Omental fat pad (tissue), 4 donors: ENCODE measurements around the gene IL23A. TPM values are rescaled to one million over a fixed set of nuclear protein-coding genes. Genes with fewer than 3 reads are reported as not detected.
"Not testable (repeated sequence)": the region's sequence is repeated elsewhere in the genome, so short reads cannot be mapped to it uniquely, and the experiment has no call there.

Experiments used
- ATAC-seq: fragments of 150-250 bp; one replicate; pipeline ENCODE4 v1.9.1; 2016; ENCODE audit warnings: mild to moderate bottlenecking, moderate library complexity; ENCODE audit not compliant: low FRiP score
- DNase-seq: peaks from one replicate; pipeline ENCODE4 v3.0.0-alpha.2; 2019; ENCODE audit warnings: low spot score
- total RNA-seq, 4 donors: library from RNA; depleted of rRNA; stranded (reverse); fragments of >200 nt; gene quantifications; one replicate each; pipeline ENCODE4 v1.1.0, GENCODE V29; 2016
- TF ChIP-seq, protein P1 (sequence below), 3 donors: fragments of 450-650 bp; IDR thresholded peaks; one replicate each; pipeline ENCODE4 v1.5.1; 2016 to 2017; ENCODE audit warnings: antibody characterized with exemption in 3 of 3, mild to moderate bottlenecking in 3 of 3, moderate library complexity in 2 of 3

IL23A gene
- total RNA-seq, 4 donors from 2014 or later, result 2.2 TPM; not detected in 3

DNA sequence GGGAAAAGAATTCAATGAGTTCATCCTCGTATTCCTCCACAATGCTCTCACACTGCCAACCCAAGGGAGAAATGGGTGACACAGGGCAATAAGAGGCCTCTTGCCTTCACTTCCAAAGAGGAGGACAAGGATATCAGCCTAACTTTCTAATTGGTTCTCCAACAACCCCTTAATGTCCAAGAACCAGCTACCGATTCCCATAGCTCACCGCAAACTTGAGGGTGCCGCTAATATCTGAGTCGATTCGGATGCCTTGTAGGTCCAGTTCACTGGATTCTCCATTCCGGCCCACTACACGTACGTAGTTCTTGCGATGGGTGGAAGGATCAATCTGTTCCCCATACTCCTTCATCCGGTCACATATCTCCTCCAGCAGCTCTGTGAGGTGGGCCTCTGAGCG, 27.7 kb upstream of the IL23A start:
- ATAC-seq, result no peak
- TF ChIP-seq, protein P1, sequence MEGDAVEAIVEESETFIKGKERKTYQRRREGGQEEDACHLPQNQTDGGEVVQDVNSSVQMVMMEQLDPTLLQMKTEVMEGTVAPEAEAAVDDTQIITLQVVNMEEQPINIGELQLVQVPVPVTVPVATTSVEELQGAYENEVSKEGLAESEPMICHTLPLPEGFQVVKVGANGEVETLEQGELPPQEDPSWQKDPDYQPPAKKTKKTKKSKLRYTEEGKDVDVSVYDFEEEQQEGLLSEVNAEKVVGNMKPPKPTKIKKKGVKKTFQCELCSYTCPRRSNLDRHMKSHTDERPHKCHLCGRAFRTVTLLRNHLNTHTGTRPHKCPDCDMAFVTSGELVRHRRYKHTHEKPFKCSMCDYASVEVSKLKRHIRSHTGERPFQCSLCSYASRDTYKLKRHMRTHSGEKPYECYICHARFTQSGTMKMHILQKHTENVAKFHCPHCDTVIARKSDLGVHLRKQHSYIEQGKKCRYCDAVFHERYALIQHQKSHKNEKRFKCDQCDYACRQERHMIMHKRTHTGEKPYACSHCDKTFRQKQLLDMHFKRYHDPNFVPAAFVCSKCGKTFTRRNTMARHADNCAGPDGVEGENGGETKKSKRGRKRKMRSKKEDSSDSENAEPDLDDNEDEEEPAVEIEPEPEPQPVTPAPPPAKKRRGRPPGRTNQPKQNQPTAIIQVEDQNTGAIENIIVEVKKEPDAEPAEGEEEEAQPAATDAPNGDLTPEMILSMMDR (IDR thresholded peaks at IDR 0.05), result no peak
- DNase-seq, result no peak

DNA sequence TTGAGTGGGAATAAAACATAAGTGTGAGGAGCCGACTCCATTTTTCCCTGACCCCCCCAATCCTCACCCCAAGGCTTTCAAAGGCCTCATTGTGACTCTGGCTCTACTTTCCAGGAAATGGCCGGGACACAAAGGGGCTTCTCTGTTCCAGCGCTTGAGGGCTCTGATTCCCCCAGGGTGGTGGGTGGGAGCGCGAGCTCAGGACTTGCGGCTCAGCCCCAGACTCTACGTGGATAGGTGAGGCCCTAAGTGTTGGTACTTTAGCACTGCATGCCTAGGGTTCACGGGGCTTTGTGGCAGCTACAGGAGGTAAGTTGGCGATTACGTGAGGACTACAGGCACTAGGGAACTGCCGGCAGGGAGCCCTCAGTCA, 23.4 kb upstream of the IL23A start:
- ATAC-seq (peak; percentile 11), DNase-seq (no peak)
- TF ChIP-seq, protein P1 (IDR thresholded peaks at IDR 0.05), result no peak

GRCh38 chr12:56315622-56316473, 22.8 kb upstream of the IL23A start, which contains the start of gene CNPY2:
Gene CNPY2, minus strand, starts transcription at chr12:56315988. Its CDS starts 771 bp downstream, at chr12:56315217.
- TF ChIP-seq, protein P1 (IDR thresholded peaks at IDR 0.05), result no peak
- peak; percentile 98 for ATAC-seq
- peak; percentile 94 for DNase-seq

- DNase-seq (no peak), ATAC-seq (no peak)
- TF ChIP-seq, protein P1 (IDR thresholded peaks at IDR 0.05), result no peak
Measured at GRCh38 chr12:56317675-56318074, 21.0 kb upstream of the IL23A start.

GRCh38 chr12:56321027-56321426, 17.7 kb upstream of the IL23A start:
- DNase-seq, result no peak
- ATAC-seq, result no peak
- TF ChIP-seq, protein P1 (IDR thresholded peaks at IDR 0.05), result no peak

DNA sequence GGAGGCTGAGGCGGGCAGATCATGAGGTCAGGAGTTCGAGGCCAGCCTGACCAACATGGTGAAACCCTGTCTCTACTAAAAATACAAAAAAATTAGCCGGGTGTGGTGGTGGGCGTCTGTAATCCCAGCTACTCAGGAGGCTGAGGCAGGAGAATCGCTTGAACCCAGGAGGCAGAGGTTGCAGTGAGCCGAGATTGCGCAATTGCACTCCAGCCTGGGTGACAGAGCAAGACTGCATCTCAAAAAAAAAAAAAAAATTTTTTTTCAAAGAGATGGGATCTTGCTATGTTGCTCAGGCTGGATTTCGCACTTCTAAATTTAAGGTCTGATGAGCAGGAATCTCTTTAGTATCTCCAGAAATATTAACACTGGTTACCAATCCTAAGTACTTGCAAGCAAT, 17.1 kb upstream of the IL23A start:
- DNase-seq, ATAC-seq: not testable (repeated sequence)

DNA sequence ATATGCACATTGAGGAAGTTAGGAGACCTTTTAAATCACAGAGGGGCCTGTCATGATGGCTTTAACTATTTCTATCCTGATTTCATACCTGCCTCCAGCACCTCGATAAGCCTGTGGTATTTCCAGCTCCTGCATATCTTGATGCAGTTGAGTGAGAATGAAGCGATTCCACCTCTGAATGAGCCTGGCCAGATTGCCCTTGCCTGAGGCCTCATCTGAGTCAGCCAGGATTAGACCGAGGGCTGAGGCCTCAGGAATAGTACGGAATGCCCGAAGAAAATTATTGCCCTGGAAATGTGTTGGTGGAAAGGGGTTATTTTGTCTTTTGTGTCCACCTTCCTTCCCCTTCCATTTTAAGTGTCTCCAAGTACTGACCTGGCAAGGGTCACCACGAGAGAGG, 14.5 kb upstream of the IL23A start:
- ATAC-seq (no peak), DNase-seq (no peak)
- TF ChIP-seq, protein P1 (IDR thresholded peaks at IDR 0.05), result no peak
